Natural killer cell (primary cell): ENCODE data around the gene SLC38A2. TPM values are rescaled to one million over a fixed set of nuclear protein-coding genes. Genes with fewer than 3 reads are reported as not detected.

Experiments
- ATAC-seq, 3 donors: fragments of 150-1000 bp in 2 of 3; fragments of 200-7000 bp in 1 of 3; cut with Tn5 transposase; 1 replicate in 1 of 3; 2 replicates in 2 of 3; pipeline ENCODE4 v1.10.0; 2021; ENCODE audit warnings: mild to moderate bottlenecking in 2 of 3, moderate library complexity in 2 of 3
- DNase-seq, 2 donors: peaks; one replicate each; pipeline versions ENCODE4 v3.0.0 to v3.0.0-alpha.2; 2013 to 2021; ENCODE audit warnings: mixed read lengths in 1 of 2
- H3K27ac ChIP-seq: one replicate; pipeline ENCODE4 v1.5.1; 2013; ENCODE audit warnings: mild to moderate bottlenecking, low read length
- H3K27me3 ChIP-seq: one replicate; pipeline ENCODE4 v1.6.1; 2013; ENCODE audit warnings: low read length; ENCODE audit not compliant: control insufficient read depth, insufficient read depth
- H3K36me3 ChIP-seq: one replicate; pipeline ENCODE4 v1.6.1; 2013; ENCODE audit warnings: low read length; ENCODE audit not compliant: control insufficient read depth, insufficient read depth
- H3K4me1 ChIP-seq: one replicate; pipeline ENCODE4 v1.6.1; 2013; ENCODE audit warnings: low read length; ENCODE audit not compliant: control insufficient read depth, insufficient read depth
- H3K4me3 ChIP-seq: one replicate; pipeline ENCODE4 v1.5.1; 2013; ENCODE audit warnings: low read length
- H3K9me3 ChIP-seq: one replicate; pipeline ENCODE4 v1.6.1; 2013; ENCODE audit warnings: low read length; ENCODE audit not compliant: control insufficient read depth, insufficient read depth
- H3K27ac Mint-ChIP-seq, 2 donors: one replicate each; pipeline ENCODE4 v1.8.0; 2022; ENCODE audit warnings: mild to moderate bottlenecking in 2 of 2, mixed read lengths in 2 of 2, moderate library complexity in 1 of 2
- H3K27me3 Mint-ChIP-seq, 2 donors: one replicate each; pipeline ENCODE4 v1.8.0; 2022; ENCODE audit warnings: low read depth in 2 of 2, mixed read lengths in 2 of 2
- H3K36me3 Mint-ChIP-seq: one replicate; pipeline ENCODE4 v1.8.0; 2022; ENCODE audit warnings: mixed read lengths
- H3K4me1 Mint-ChIP-seq, 2 donors: one replicate each; pipeline ENCODE4 v1.8.0; 2022; ENCODE audit warnings: mixed read lengths in 2 of 2
- H3K4me3 Mint-ChIP-seq: one replicate; pipeline ENCODE4 v1.8.0; 2022; ENCODE audit warnings: mild to moderate bottlenecking, moderate library complexity, mixed read lengths
- H3K9me3 Mint-ChIP-seq, 2 donors: one replicate each; pipeline ENCODE4 v1.8.0; 2022; ENCODE audit warnings: mixed read lengths in 2 of 2
- WGBS: methylation state at CpG from one replicate; pipeline ENCODE4 v1.1.7; 2013; ENCODE audit warnings: missing lambda C conversion rate; ENCODE audit not compliant: insufficient coverage; 5-methylcytosine and 5-hydroxymethylcytosine counted together
- intact Hi-C: fragments of 100-400 bp; cut with micrococcal nuclease; formaldehyde crosslinking; loops from one replicate; pipeline ENCODE4 v1.14.2; 2022
- total RNA-seq, 4 donors: library from RNA; stranded (reverse); fragments of 120-200 nt in 1 of 4; gene quantifications; one replicate each; pipeline versions ENCODE4 v1.2.3 to v1.2.4, GENCODE V29; 2013 to 2022
- TF ChIP-seq, protein P1 (sequence below): fragments of 200-600 bp; IDR thresholded peaks from one replicate; pipeline ENCODE4 v1.8.0; 2022; ENCODE audit warnings: antibody characterized with exemption

Gene SLC38A2
- total RNA-seq, 3 donors from 2014 or later (not counting 1 experiment from before 2014, with no cell fraction given) = 131 to 241 (median 167) TPM

DNA sequence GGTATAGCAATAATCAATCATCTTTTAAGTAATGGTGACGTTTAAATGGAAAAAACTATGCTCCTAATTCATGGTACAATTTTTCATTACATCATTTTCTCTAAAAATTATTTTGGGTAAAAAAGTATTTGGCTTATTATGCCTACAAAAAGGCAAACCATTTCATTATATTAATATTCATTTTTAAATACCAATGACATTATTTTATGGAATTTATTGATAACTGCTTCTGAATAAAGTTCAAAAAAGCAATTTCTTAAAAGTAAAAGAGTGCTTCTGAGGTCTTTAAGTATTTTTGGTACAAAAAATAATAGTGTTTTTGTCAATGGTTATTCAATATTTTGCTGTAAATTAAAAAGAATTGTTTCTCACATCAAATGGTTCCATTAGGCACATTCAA, 12.2 kb downstream of the SLC38A2 start:
- no peaks in the 10 kb centered on the region for H3K27me3 Mint-ChIP-seq
- TF ChIP-seq, protein P1, sequence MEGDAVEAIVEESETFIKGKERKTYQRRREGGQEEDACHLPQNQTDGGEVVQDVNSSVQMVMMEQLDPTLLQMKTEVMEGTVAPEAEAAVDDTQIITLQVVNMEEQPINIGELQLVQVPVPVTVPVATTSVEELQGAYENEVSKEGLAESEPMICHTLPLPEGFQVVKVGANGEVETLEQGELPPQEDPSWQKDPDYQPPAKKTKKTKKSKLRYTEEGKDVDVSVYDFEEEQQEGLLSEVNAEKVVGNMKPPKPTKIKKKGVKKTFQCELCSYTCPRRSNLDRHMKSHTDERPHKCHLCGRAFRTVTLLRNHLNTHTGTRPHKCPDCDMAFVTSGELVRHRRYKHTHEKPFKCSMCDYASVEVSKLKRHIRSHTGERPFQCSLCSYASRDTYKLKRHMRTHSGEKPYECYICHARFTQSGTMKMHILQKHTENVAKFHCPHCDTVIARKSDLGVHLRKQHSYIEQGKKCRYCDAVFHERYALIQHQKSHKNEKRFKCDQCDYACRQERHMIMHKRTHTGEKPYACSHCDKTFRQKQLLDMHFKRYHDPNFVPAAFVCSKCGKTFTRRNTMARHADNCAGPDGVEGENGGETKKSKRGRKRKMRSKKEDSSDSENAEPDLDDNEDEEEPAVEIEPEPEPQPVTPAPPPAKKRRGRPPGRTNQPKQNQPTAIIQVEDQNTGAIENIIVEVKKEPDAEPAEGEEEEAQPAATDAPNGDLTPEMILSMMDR = no peak
- no peak overlapping the region for H3K27ac ChIP-seq
- H3K4me1 ChIP-seq = no peaks in the 10 kb centered on the region
- H3K4me3 Mint-ChIP-seq = no peak overlapping the region
- H3K9me3 ChIP-seq = no peaks in the 10 kb centered on the region
- peaks cover 70% of the 10 kb centered on the region for H3K36me3 ChIP-seq
- no peaks in the 10 kb centered on the region for H3K9me3 Mint-ChIP-seq
- ATAC-seq (no peak), DNase-seq (no peak)
- intact Hi-C loops = no loop called here
- H3K36me3 Mint-ChIP-seq = peaks cover 45% of the 10 kb centered on the region
- H3K27ac Mint-ChIP-seq = peak overlapping the region; percentile 82 to 88
- no CpG with 5 or more reads among the region's 1 CpG for WGBS
- H3K4me1 Mint-ChIP-seq = peaks cover 51 to 65% of the 10 kb centered on the region in 2 donors
- no peaks in the 10 kb centered on the region for H3K27me3 ChIP-seq
- H3K4me3 ChIP-seq = no peak overlapping the region

DNA sequence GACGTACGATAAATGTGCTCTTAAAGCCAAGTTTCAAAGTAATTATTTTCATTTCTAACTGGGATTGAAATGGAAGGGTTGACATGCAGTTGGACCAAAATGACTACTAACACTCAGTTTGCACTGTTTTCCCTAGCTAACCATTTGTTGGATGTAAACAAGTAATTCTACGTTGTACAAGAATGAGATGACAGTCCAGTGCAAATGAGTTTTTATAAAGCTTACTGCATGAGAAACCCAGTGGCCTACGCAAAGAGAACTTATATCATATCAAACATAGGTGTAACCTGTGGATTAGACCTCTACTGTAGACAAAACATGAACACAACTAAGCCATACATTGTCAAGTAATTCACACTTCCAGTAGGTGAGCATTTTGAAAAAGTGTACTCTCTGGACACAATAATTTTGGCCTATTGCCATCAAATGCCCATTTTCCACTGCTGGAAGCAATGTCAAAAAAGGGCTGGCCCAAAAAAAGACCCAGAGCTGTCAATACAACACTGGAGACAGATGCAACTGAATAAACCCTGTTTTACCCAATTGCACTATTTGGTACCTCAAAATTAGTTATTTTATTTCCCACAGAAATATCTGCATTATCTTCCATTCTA, 12.8 kb downstream of the SLC38A2 start:
- DNase-seq (no peak), ATAC-seq (no peak)
- peak overlapping the region; percentile 54 to 58 for H3K27ac Mint-ChIP-seq
- H3K27me3 Mint-ChIP-seq = no peaks in the 10 kb centered on the region
- H3K9me3 Mint-ChIP-seq = no peaks in the 10 kb centered on the region
- 100% methylated on average over 2 of the region's 4 CpGs for WGBS
- H3K4me1 Mint-ChIP-seq = peaks cover 46 to 59% of the 10 kb centered on the region in 2 donors
- H3K4me3 Mint-ChIP-seq = no peak overlapping the region
- H3K27ac ChIP-seq = no peak overlapping the region
- peaks cover 64% of the 10 kb centered on the region for H3K36me3 ChIP-seq
- H3K36me3 Mint-ChIP-seq = peaks cover 40% of the 10 kb centered on the region
- intact Hi-C loops = no loop called here
- TF ChIP-seq, protein P1 = no peak
- H3K4me1 ChIP-seq = no peaks in the 10 kb centered on the region
- H3K9me3 ChIP-seq = no peaks in the 10 kb centered on the region
- H3K27me3 ChIP-seq = no peaks in the 10 kb centered on the region
- H3K4me3 ChIP-seq = no peak overlapping the region

DNA sequence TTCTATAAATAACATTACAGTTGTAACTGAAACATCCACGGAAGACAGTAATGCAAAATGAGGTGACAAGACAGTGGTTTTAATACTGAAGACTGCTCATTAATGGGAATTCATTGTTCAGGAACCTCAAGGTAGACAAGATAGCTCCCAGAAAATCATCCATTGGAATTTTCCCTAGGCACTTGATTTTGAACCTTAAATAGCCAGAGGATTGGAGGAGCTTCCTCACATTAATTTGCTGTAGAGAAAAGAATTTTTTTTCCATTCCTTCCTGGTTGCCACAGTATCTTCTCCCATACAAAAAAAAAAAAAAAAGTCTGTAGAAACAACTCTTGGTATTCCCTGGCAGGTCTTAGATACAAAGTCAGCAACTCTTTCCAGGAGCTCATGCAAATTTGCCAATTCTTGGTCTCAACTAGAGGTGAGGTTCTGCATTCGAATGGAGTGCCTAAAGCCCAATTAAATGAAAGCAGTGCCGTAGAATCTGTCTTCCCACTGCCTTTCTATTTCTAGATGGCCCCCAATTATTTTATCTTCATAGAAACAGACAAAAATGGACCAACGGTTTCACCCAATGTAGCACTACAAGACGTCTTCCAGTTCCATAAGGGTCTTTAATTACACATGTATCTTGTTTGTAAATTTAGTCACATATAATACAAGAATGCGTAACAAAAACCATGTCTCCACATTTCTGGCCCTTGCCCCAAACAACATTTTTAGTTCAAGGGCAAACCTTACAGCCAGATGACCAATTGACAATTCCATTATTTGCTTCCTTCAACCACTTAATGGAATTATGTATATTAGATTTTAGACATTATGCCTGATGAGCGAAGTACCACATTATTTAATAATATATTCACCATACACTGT, 13.5 kb downstream of the SLC38A2 start:
- DNase-seq = no peak
- ATAC-seq = no peak
- intact Hi-C loops = no loop called here
- 92% methylated on average over 6 of the region's 7 CpGs for WGBS
- no peak overlapping the region for H3K27ac ChIP-seq
- no peak overlapping the region for H3K4me3 Mint-ChIP-seq
- H3K27me3 ChIP-seq = no peaks in the 10 kb centered on the region
- no peaks in the 10 kb centered on the region for H3K27me3 Mint-ChIP-seq
- H3K9me3 Mint-ChIP-seq = no peaks in the 10 kb centered on the region
- no peaks in the 10 kb centered on the region for H3K4me1 ChIP-seq
- H3K36me3 ChIP-seq = peaks cover 57% of the 10 kb centered on the region
- TF ChIP-seq, protein P1 = no peak
- peaks cover 47 to 58% of the 10 kb centered on the region in 2 donors for H3K4me1 Mint-ChIP-seq
- H3K36me3 Mint-ChIP-seq = peaks cover 35% of the 10 kb centered on the region
- peak overlapping the region; percentile 54 to 58 for H3K27ac Mint-ChIP-seq
- H3K9me3 ChIP-seq = no peaks in the 10 kb centered on the region
- no peak overlapping the region for H3K4me3 ChIP-seq
